HG02763 (cell line): ENCODE measurements around the gene SPATA13.
"Not testable (repeated sequence)": the region's sequence is repeated elsewhere in the genome, so short reads cannot be mapped to it uniquely, and the experiment has no call there.

Source experiments
- ATAC-seq: cut with Tn5 transposase; IDR thresholded peaks from one replicate; pipeline ENCODE4 v1.9.1; 2021; ENCODE audit warnings: mild to moderate bottlenecking, moderate library complexity; ENCODE audit not compliant: unreplicated experiment

SPATA13 gene

DNA sequence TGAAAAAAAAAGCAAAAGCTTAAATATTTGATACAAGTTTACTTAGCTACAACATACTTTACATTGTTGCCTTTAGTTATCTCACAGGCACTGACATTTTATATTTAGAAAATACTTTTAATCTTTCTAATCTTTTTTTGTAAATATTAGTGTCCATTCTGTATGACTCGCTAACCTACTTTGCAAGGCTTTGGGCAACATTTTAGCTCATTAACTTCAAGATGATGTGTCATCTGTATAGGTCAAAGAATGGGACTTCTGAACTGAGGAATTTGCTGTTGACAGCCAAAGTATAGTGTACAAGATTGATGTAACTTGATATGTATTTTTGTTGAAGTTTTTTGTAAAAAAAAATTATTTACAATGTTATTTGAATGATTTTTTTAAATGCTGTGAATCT, 146.1 kb downstream of the SPATA13 start:
- no peak for ATAC-seq

DNA sequence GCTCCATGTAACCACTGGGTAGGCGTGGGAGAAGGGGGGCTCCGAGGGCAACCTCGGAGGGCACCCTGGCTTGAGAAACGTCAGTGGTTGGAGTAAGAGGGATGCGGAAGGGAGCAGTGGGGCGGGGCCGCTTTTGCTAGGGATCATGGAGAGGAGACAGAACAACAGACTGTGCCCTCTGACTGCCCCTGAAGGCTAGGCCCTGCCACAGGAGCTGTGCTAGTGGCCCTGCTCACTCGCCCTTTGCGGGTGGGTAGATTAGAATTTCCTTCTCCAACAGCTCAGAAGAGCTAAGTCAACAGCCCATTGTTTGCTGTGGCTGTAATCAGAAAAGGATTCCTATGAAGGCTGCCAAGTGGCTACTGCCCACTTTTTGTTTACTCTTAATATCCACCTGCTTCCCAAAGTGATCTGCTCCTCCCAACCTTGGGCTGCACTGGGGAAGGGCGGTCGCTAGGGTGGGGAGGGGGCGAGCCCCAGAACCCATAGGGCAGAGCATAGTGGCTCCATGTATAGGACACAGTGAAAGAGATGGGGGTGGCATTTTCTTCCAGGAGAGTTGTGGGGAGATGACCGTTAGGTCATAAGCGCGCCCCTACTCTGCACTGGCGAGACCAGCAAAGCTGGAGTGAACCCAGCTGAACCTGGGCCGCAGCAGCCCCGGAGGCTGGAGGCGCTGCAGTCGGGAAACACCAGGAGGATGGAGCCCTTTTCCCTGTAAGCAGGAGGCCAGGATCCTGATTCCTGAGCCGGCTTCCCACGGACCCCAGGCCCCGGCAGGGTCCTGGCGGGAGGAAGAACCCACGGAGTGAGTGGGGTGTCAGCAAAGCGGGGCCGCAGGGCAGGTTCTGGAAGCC, 146.9 kb downstream of the SPATA13 start:
- no peak for ATAC-seq

DNA sequence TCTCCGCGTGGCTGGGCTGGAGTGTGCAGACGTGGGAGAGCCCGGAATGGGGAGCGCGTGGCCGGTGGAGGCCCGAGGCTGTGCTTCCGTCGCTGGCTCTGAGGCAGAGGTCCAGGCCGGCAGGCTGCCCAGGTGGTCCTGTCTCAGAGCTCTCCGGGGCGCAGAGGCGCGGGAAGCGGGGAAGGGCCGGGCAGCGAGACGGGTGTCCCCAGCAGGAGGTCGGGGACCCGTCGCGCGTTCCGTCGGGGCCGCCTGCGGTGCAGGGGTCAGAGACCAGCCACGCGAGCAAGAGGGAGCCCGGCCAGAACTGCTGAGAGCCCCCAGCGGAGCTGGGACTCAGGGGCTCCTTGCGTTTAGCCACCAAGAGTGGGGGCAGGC, 147.5 kb downstream of the SPATA13 start:
- ATAC-seq, result no peak

DNA sequence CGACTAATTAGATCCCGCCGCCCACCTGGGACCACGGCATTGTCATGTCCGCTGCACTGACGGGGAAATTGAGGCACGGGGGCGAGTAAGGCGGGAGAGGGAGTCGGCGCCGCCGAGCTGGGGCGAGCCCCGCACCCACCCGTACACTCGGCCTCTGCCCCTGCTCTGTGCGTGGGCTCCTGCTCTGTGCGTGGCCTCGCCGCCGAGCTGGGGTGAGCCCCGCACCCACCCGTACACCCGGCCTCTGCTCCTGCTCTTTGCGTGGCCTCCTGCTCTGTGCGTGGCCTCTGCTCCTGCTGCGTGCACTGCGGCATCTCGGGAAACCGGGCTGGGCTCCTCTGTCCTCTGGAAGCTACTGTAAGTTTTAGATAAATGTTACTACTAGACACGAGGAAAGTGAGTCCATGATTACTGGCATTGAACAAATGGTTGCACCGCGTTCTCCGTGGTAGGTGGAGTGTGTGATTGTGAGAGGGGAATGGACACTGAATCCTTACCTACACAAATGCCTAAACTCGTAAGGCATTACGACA, 148.0 kb downstream of the SPATA13 start:
- no peak for ATAC-seq

DNA sequence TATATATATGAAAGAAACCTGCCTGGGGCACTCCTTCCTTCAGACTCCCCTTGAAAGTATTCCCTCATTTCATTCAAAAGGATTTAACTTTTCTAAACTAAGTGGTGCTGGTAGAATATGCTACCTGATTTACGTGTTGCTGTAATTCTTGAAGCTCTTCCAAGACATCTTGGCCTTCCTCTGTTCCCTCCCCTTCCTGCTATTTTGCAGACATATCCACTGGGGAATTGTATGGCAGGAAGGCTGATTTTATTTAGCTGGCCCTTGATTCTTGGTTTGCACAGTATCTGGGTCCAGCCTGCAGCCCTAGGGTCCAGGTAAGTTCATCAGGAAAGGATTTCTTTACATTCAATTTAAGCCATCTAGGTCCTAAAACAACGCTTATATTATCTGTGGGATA, 148.8 kb downstream of the SPATA13 start, which contains the start of gene C1QTNF9:
TSS of gene C1QTNF9 (plus strand) at position 281 of the 400 bp plus-strand sequence. CDS start 6,424 bp downstream, outside the sequence.
- not testable (repeated sequence) for ATAC-seq

DNA sequence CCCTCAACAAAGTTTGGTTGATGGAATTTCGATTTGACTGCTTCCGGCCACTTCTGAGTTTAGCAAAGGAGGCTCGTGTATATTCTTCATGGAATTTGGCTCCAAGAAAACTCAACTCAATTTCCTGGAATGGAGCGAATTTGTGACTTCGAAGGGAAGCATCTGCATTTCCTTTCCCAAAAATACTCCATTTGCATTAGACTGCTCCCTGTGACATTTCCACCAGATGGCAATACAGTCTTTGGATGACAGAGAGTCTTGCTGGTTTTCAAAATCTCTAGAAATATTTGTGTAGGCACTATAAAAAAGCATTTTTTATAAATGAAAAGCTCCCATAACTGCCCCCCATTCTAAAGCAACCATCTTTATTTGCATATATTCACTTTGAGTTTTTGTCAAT, 152.9 kb downstream of the SPATA13 start:
- ATAC-seq, result no peak

DNA sequence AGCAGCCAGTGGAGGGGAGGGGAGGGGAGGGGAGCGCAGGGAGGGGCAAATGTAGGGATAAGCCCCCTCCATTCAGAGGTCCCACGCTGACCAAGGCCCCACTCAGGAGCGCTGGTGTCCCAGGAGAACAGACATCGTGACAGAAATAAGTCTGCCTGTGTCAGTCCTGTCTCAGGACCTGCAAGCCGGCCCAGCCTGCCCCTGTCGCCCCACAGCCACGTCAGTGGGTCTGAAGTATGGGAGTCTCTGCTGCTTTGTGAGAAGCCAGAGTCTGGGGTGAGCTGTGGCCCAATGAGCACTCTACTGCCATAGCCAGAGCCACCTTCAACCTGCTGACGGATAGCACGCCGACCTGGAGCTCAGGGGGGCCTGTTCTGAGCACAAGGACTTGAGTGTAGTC, 157.3 kb downstream of the SPATA13 start:
- not testable (repeated sequence) for ATAC-seq

DNA sequence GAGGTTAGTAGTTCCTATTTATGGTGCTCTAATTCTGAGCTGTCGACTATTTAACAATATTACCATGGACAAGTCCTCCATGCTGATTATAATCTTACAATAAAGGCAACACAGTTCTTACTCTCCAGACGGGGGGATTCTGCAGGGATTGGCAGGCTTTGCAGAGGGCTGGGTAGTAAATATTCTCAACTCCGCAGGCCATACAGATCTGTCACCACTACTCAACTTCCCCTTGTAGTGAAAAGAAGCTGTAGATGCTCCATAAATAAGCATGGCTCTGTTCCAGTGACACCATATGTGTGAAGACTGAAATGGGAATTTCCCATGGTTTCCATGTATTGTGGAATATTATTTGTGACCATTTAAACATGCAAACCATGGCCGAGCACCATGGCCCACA, 158.4 kb downstream of the SPATA13 start:
- not testable (repeated sequence) for ATAC-seq

DNA sequence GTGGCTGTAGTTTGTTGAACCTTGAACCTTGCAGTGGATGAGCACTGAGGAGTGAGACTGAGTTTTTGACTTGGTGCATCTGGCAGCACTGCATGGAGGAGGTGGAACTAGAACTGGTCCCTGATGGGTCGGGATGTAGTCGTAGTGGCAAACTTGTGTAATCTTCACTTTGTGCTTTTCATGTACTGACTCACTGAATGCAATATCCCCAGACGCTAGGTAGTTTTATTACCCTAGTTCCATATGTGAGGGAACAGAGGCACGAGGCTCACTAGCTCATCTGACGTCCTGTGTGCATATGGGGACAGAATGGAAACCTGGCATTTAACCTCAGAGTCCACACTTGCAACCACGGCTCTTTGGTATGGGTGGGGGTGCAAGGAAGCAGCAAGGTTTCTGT, 159.1 kb downstream of the SPATA13 start:
- not testable (repeated sequence) for ATAC-seq

DNA sequence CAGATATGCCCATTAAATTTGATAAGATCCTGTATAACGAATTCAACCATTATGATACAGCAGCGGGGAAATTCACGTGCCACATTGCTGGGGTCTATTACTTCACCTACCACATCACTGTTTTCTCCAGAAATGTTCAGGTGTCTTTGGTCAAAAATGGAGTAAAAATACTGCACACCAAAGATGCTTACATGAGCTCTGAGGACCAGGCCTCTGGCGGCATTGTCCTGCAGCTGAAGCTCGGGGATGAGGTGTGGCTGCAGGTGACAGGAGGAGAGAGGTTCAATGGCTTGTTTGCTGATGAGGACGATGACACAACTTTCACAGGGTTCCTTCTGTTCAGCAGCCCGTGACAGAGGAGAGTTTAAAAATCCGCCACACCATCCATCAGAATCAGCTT, 160.9 kb downstream of the SPATA13 start:
- ATAC-seq, result not testable (repeated sequence)

DNA sequence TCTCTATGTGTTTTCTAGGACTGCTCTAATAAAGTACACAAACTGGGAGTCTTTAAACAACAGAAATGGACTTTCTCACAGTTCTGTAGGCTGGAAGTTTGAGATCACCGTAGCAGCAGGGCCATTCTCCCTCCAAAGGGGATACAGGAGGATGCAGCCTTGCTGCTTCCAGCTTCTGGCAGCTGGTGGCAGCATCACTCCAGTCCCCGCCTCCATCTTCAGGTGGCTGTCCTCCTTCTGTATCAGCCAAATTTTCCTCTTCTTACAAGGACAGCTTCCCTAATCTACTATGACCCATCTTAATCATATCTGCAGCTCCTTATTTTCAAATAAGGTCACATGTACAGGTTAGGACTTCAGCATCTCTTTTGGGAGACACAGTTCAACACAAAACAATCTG, 161.9 kb downstream of the SPATA13 start:
- not testable (repeated sequence) for ATAC-seq

DNA sequence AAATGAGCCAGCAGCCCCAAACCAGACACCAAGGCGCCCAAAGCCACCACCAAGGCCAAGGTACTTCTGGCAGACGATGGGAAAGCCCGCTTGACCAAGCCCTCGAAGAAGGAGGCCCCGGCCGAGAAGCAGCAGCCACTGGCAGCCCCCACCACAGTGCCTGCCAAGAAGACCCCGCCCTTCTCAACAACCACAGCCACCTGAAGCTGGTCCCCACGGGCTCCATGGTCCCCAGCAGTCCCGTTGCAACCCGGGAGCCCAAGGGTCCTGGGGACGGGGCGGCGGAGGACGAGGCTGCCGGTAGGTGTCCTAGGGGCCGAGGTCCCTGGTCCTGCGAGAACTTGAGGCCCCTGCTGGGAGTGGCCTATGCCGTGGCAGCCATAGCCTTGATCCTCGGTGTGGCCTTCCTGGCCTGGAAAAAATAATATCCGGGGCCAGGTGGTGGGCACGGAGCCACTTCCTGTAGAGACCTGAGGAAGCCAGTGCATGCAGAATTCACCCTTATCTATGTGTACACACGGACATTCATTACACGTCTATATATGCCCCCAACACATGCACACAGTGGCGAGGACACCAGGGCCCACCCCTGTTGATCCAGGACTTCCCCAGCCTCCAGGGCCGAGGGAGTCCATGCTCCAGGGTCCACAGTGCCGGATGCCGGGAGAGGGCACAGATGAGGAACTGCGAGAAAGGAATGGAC, 162.7 kb downstream of the SPATA13 start:
- ATAC-seq, result no peak

DNA sequence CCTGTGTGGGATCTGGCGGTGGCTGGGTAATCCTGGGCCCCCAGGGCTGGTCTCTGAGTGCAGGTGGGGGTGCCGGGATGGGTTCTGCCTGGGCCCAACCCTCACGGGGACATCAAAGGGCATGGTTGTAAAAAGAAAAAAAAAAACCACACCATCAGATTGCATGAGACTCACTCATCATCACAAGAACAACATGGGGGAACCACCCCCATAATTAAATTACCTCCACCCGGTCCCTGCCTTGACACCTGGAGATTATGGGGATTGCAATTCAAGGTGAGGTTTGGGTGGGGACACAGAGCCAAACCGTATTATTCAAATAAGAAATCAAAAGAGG, 163.2 kb downstream of the SPATA13 start:
- ATAC-seq, result no peak

DNA sequence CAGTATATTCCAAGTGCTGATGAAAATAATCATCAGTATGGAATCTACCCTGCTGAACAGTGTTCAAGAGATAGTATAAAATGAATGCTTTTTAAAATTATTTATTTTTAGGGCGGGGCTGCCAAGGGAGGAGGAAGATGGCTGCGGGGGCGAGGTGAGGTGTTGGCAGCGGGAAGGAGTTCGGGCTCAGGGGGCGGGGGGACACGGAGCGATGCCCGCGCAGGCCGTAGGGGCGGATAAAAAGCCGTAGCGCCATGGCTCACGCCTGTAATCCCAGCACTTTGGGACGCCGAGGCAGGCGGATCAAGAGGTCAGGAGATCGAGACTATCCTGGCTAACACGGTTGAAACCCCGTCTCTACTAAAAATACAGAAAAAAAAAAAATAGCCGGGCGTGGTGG, 167.1 kb downstream of the SPATA13 start:
- ATAC-seq, result not testable (repeated sequence)

DNA sequence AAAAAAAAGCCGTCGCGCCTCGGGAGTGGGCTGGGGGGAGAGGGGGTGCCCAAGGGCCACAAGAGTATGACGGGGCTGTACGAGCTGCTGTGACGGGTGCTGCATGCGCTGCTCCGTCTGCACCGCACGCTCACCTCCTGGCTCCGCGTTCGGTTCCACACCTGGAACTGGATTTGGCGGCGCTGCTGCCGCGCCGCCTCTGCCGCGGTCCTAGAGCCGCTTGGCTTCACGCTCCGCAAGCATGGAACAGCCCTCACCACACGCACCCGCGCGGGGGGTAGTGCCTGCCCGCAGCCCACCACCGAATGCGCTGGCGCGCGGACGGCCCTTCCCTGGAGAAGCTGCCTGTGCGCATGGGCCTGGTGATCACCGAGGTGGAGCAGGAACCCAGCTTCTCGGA, 167.6 kb downstream of the SPATA13 start:
- no peak for ATAC-seq

DNA sequence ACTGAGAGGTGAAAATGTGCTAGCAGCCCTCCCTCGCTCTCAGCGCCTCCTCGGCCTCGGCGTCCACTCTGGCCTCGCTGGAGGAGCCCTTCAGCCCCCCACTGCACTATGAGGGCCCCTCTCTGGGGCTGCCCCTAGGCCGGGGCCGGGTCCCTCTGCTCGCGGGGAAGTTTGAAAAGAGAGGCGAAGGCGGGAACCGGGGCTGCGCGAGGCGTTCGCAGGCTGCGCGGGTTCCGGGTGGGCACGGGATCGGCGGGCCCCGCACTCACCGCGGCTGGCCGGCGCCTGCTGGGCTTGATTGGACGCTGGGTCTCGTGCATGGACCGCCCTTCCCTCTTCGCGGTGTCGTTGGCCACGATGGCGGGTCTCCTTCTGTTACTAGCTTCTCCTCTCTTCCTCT, 178.2 kb downstream of the SPATA13 start:
- ATAC-seq, result no peak

DNA sequence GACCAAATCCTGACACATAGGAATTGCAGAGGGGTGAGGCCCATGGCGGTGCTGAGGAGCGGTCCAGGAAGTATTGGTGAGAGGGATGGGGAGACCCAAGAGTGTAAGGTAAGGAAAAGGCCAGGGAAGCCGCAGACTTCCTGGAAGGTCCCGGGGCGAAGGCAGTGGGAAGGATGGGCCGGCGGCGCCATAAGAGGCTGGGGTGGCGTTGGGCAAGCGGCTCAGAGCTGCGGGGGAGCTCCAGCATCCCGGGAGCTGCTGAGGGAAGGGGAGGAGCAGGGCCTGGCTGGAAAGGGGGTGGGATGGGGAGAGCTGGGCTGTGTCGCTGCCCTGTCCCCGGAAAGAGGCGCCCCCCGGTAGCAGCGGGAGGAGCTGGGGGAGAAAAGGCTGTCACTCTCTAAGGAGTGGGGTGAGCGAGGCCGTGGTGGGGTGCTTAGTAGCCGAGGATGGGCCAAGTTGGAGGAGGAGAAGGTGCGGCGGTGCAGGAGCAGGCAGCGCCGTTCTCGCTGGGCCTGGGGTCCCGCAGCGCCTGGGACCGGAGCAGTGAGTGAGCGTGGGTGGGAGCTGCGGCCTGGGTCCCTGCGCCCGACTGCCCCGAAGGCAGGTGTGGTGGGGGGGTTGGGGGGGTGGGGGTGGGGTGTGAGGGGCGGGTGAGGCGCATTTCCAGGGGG, 179.6 kb downstream of the SPATA13 start:
- ATAC-seq, result no peak

DNA sequence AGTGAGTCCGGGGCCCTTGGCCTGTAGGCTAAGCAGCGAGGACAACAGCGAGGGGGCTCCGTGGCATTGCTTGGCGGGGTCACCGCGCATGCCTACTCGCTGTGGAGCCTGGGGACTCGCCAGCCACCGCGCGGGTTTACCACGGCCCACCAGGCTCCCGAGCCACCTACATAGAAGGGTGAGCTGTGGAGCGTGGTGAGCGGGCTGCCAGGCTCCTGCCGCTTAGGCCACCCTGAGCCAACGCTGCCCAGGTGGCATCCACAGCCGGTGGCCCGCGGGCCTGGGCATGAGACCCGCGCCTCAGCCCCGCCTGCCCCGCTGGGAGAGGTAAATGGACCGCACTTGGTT, 180.1 kb downstream of the SPATA13 start:
- no peak for ATAC-seq

DNA sequence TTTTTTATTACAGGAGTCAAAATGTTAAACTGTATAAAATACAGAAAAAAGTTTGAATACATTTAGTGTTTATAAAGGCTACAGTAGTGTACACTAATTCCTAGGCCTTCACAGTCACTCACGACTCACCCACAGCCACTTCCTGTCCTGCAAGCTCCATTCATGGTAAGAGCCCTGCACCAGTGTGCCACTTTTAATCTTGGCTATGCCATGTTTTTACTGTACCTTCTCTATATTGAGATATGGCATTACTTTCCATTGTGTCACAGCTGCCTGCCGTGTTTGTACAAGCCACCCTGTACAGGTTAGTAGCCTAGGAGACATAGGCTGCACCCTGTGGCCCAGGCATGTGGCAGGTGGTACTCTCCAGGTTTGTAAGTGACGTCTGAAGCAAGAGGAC, 180.9 kb downstream of the SPATA13 start:
- no peak for ATAC-seq

DNA sequence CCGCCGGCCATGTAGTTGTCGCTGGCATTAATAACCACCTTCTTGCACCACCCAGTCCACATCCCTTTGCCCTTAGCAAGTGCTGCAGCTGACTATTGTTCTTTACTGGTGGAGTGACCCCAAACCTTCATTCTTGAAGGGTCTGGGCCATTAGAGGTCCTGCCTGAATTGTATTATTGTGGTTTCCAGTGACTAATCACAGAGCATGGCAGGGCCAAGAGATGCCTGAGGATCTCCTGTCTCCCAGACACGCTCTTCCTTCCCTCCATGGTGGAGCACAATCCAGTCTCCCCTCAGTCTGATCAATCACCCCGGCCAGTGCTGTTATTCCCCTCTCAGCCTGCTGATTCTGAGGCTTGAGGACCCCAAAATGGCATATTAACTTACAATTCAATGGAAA, 187.9 kb downstream of the SPATA13 start:
- ATAC-seq, result no peak

DNA sequence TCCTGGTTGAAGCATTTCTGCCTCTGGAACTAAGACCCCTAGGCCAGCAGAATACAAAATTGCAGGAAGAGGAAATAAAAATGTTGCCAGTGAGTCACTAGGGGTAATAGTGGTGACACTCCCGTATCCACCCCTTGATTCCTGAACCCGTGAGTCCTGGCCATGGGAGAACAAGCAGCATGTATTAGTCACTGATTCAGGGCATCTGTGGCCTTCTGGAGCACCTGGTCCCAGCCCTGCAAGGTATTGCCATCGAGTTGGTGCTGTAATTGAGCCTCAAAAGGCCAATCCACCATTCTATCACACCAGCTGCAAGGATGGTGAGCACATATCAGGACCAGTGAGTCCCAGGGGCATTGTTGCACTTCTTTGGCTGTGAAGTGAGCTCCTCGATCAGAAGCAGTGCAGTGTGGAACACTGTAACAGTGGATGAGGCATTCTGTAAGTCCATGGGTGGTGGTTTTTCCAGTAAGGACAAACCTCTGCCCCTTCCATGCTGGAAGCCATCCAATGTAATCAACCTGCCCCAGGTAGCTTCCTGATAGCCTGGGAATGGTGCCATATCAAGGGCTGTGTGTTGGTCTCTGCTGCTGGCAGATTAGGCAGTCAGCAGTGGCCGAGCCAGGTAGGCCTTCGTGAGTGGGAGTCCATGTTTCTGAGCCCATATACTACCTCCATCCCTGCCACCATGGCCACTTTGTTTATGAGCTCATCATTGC, 188.4 kb downstream of the SPATA13 start:
- no peak for ATAC-seq
